GM23338 (cell line): Measurements from ENCODE around the gene PDIK1L. TPM values are rescaled to one million over a fixed set of nuclear protein-coding genes. Genes with fewer than 3 reads are reported as not detected.

Source experiments
- ATAC-seq: fragments of 200-7000 bp; cut with Tn5 transposase; 3 replicates; pipeline ENCODE4 v1.9.1; 2020
- DNase-seq: peaks from one replicate; pipeline ENCODE4 v3.0.0-alpha.2; 2015; ENCODE audit warnings: low spot score
- H2AFZ ChIP-seq: fragments of 200-600 bp; sonication (generic); 2 replicates; pipeline ENCODE4 v1.8.0; 2016; ENCODE audit warnings: antibody characterized with exemption, mild to moderate bottlenecking, moderate library complexity
- H3F3A ChIP-seq: fragments of 200-600 bp; sonication (generic); replicated peaks from 2 replicates; pipeline ENCODE4 v1.8.0; 2017; ENCODE audit warnings: antibody characterized with exemption, mixed run types, low read depth
- H3K27ac ChIP-seq: fragments of 200-600 bp; sonication (generic); 2 replicates; pipeline ENCODE4 v1.6.1; 2016; ENCODE audit warnings: low read depth
- H3K27me3 ChIP-seq: fragments of 200-600 bp; sonication (generic); 2 replicates; pipeline ENCODE4 v1.8.0; 2016; ENCODE audit warnings: mild to moderate bottlenecking, mixed run types, moderate library complexity; ENCODE audit not compliant: insufficient read depth
- H3K36me3 ChIP-seq: fragments of 200-600 bp; sonication (generic); 2 replicates; pipeline ENCODE4 v1.8.0; 2016; ENCODE audit warnings: mild to moderate bottlenecking; ENCODE audit not compliant: insufficient read depth
- H3K4me1 ChIP-seq: fragments of 200-600 bp; sonication (generic); 2 replicates; pipeline ENCODE4 v1.8.0; 2016; ENCODE audit warnings: mild to moderate bottlenecking, moderate library complexity; ENCODE audit not compliant: insufficient read depth
- H3K4me2 ChIP-seq: fragments of 200-600 bp; sonication (generic); 2 replicates; pipeline ENCODE4 v1.7.1; 2017; ENCODE audit warnings: mixed run types
- H3K4me3 ChIP-seq: fragments of 200-600 bp; sonication (generic); 2 replicates; pipeline ENCODE4 v1.6.1; 2016; ENCODE audit warnings: mixed run types
- H3K79me2 ChIP-seq: fragments of 200-600 bp; sonication (generic); replicated peaks from 2 replicates; pipeline ENCODE4 v1.8.0; 2017; ENCODE audit warnings: mild to moderate bottlenecking; ENCODE audit not compliant: insufficient read depth
- H3K9me2 ChIP-seq: fragments of 200-600 bp; sonication (generic); 2 replicates; pipeline ENCODE4 v1.8.0; 2017; ENCODE audit not compliant: insufficient read depth
- H4K20me1 ChIP-seq: fragments of 200-600 bp; sonication (generic); replicated peaks from 2 replicates; pipeline ENCODE4 v1.8.0; 2017; ENCODE audit warnings: mild to moderate bottlenecking; ENCODE audit not compliant: insufficient read depth
- H3K27ac Mint-ChIP-seq: 2 replicates; pipeline ENCODE4 v1.8.0; 2020; ENCODE audit warnings: inconsistent platforms, mild to moderate bottlenecking, moderate library complexity, mixed read lengths
- H3K27me3 Mint-ChIP-seq: 3 replicates; pipeline ENCODE4 v1.8.0; 2022; ENCODE audit warnings: low read depth, mild to moderate bottlenecking, moderate library complexity, mixed read lengths, inconsistent platforms; ENCODE audit not compliant: insufficient read depth, poor library complexity
- H3K36me3 Mint-ChIP-seq: 3 replicates; pipeline ENCODE4 v1.8.0; 2021; ENCODE audit warnings: low read depth, mild to moderate bottlenecking, inconsistent platforms, moderate library complexity, mixed read lengths
- H3K4me1 Mint-ChIP-seq: 3 replicates; pipeline ENCODE4 v1.8.0; 2020; ENCODE audit warnings: mild to moderate bottlenecking, inconsistent platforms, mixed read lengths
- H3K4me3 Mint-ChIP-seq: 3 replicates; pipeline ENCODE4 v1.8.0; 2021; ENCODE audit warnings: moderate library complexity, mild to moderate bottlenecking, inconsistent platforms, mixed read lengths
- H3K9me3 Mint-ChIP-seq: 3 replicates; pipeline ENCODE4 v1.8.0; 2020; ENCODE audit warnings: moderate library complexity, mild to moderate bottlenecking, inconsistent platforms, mixed read lengths
- CREB1 ChIP-seq: fragments of 250-450 bp; sonication (Bioruptor Pico); IDR thresholded peaks from 2 replicates; pipeline ENCODE4 v1.5.0; 2020; ENCODE audit warnings: low read depth, mild to moderate bottlenecking, moderate library complexity
- CTCF ChIP-seq, 2 experiments: fragments of 200-600 bp in 1 of 2; sonication (generic) in 1 of 2; conservative IDR thresholded peaks; 2 replicates each; pipeline versions ENCODE4 v1.5.1 to v1.6.1; 2016 to 2017; ENCODE audit warnings: antibody characterized with exemption in 2 of 2, low read depth in 2 of 2, mild to moderate bottlenecking in 2 of 2, moderate library complexity in 1 of 2
- ETS1 ChIP-seq: IDR thresholded peaks from 2 replicates; pipeline ENCODE4 v1.6.1; 2016; ENCODE audit warnings: antibody characterized with exemption
- EZH2 ChIP-seq: fragments of 200-600 bp; sonication (generic); IDR thresholded peaks from one replicate; pipeline ENCODE4 v1.8.0; 2017; ENCODE audit warnings: antibody characterized with exemption, mild to moderate bottlenecking, low read depth; ENCODE audit not compliant: unreplicated experiment
- EZH2phosphoT487 ChIP-seq: fragments of 200-600 bp; sonication (generic); IDR thresholded peaks from one replicate; pipeline ENCODE4 v1.8.1; 2018; ENCODE audit warnings: antibody characterized with exemption; ENCODE audit not compliant: unreplicated experiment
- REST ChIP-seq: IDR thresholded peaks from one replicate; pipeline ENCODE4 v1.6.1; 2018; ENCODE audit warnings: antibody characterized with exemption; ENCODE audit not compliant: unreplicated experiment
- STAT1 ChIP-seq: IDR thresholded peaks from one replicate; pipeline ENCODE4 v1.6.1; 2016; ENCODE audit warnings: antibody characterized with exemption; ENCODE audit not compliant: unreplicated experiment
- ZNF114 ChIP-seq: fragments of 250-450 bp; sonication (Bioruptor Pico); IDR thresholded peaks from 2 replicates; pipeline ENCODE4 v1.5.0; 2020; ENCODE audit warnings: mild to moderate bottlenecking, moderate library complexity
- ZNF331 ChIP-seq: fragments of 250-450 bp; sonication (Bioruptor Pico); IDR thresholded peaks from 2 replicates; pipeline ENCODE4 v1.5.0; 2020; ENCODE audit warnings: low read depth, mild to moderate bottlenecking, moderate library complexity
- polyA plus RNA-seq: library from polyadenylated mRNA; unstranded; fragments of >200 nt; fragmentation: Nextera tagmentation; extraction: Ambion mirVana; gene quantifications from 2 replicates; pipeline ENCODE4 v1.2.1, GENCODE V29; 2016
- total RNA-seq: library from RNA; depleted of rRNA; stranded (reverse); fragments of >200 nt; shearing (Covaris generic); gene quantifications from 2 replicates; pipeline ENCODE4 v1.2.3, GENCODE V29; 2014

PDIK1L gene
- total and polyA plus RNA-seq, 2 experiments from 2014 or later: 1.6 to 3.0 TPM

DNA sequence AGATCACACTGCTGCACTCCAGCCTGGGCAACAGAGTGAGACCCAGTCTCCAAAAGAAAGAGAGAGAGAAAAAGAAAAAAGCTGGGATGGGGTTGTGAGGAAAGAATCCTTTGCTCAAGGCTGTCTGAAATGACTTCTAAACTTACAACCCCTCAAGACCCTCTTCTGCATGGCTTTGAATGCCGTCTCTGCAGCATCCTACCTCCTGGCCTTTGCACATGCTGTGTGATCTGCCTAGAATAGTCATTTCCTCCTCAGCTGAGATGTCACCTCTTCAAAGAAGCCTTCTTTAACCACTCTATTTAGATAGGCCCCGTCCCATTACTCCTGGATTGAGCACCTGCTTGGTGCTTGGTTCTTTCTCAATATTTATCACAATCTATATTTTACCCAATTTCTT, 26.8 kb upstream of the PDIK1L start:
- DNase-seq (no peak), ATAC-seq (no peak)
- no peaks in the 10 kb centered on the region for H3K9me3 Mint-ChIP-seq
- Histone ChIP-seq H3F3A (no peaks in the 10 kb centered on the region), H3K27me3 (no peaks in the 10 kb centered on the region), H3K36me3 (no peaks in the 10 kb centered on the region), H3K4me3 (no peak overlapping the region), H2AFZ (no peak overlapping the region), H3K27ac (no peak overlapping the region), H3K4me2 (no peak overlapping the region), H3K79me2 (no peaks in the 10 kb centered on the region), H4K20me1 (no peaks in the 10 kb centered on the region), H3K9me2 (no peaks in the 10 kb centered on the region), H3K4me1 (no peaks in the 10 kb centered on the region)
- no peaks in the 10 kb centered on the region for H3K4me1 Mint-ChIP-seq
- no peak overlapping the region for H3K27ac Mint-ChIP-seq
- TF ChIP-seq ZNF114 (CRISPR knock-in tag) (no peak), ETS1 (no peak), REST (no peak), STAT1 (no peak), EZH2phosphoT487 (no peak), EZH2 (no peak), CTCF (conservative IDR thresholded peaks at IDR 0.05; ENCODE audit: low read depth in 2 of 2) (no peak), ZNF331 (CRISPR knock-in tag) (no peak), CREB1 (CRISPR knock-in tag) (no peak)
- H3K27me3 Mint-ChIP-seq: no peaks in the 10 kb centered on the region
- no peak overlapping the region for H3K4me3 Mint-ChIP-seq
- no peaks in the 10 kb centered on the region for H3K36me3 Mint-ChIP-seq

DNA sequence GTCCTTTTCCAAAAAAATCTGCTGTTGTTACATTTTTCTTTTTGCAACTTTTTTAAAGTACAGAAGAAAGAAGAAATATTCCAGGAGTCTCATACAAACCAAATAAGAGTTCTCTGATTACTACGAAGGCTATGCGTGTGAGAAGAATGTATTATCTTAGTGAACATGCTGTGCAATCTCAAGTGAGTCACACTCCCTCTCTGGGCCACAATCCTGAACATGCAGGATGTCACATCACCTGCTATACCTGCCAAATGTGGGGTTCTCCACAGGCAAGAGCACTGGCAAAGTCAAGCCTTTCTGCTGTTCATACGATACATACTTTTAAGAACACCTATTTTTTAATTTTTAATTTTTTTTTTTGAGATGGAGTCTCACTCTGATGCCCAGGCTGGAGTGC, 22.5 kb upstream of the PDIK1L start:
- ATAC-seq (no peak), DNase-seq (no peak)
- Histone ChIP-seq H3K4me3 (no peak overlapping the region), H3K79me2 (no peaks in the 10 kb centered on the region), H3K27me3 (no peaks in the 10 kb centered on the region; the same call in 1 of the 2 replicates), H4K20me1 (no peaks in the 10 kb centered on the region), H3F3A (0 out of 2 replicates have a peak, but pooled peaks cover 2% of the 10 kb centered on the region), H3K27ac (no peak overlapping the region), H3K36me3 (no peaks in the 10 kb centered on the region), H3K4me2 (no peak overlapping the region), H3K4me1 (peaks cover 15% of the 10 kb centered on the region), H3K9me2 (no peaks in the 10 kb centered on the region), H2AFZ (no peak overlapping the region)
- no peak overlapping the region for H3K4me3 Mint-ChIP-seq
- H3K4me1 Mint-ChIP-seq: peaks cover 17% of the 10 kb centered on the region
- TF ChIP-seq ZNF331 (CRISPR knock-in tag) (no peak), ETS1 (no peak), CTCF (conservative IDR thresholded peaks at IDR 0.05; ENCODE audit: low read depth in 2 of 2) (no peak), REST (no peak), CREB1 (CRISPR knock-in tag) (no peak), EZH2 (no peak)
- no peaks in the 10 kb centered on the region for H3K9me3 Mint-ChIP-seq
- peaks cover 6% of the 10 kb centered on the region for H3K27me3 Mint-ChIP-seq
- H3K27ac Mint-ChIP-seq: no peak overlapping the region
- no peaks in the 10 kb centered on the region for H3K36me3 Mint-ChIP-seq
